GM12801 (cell line): ENCODE measurements around the gene SULT2B1.

Experiments used
- CTCF ChIP-seq: IDR thresholded peaks from one replicate; pipeline ENCODE4 v1.5.1; 2011; ENCODE audit warnings: control low read depth; ENCODE audit not compliant: insufficient read length; ENCODE audit errors: extremely low read depth

The SULT2B1 gene

GRCh38 chr19:48587387-48587786 is 35.4 kb downstream of the SULT2B1 start:
- no peak for TF ChIP-seq CTCF

- peak; percentile 37 for TF ChIP-seq CTCF
Measured at GRCh38 chr19:48588670-48589401, 36.9 kb downstream of the SULT2B1 start.

GRCh38 chr19:48591021-48591420 is 39.0 kb downstream of the SULT2B1 start:
- no peak for TF ChIP-seq CTCF

GRCh38 chr19:48595171-48595570 is 43.2 kb downstream of the SULT2B1 start:
- TF ChIP-seq CTCF: no peak

- no peak for TF ChIP-seq CTCF
Measured at GRCh38 chr19:48595833-48596232, 43.9 kb downstream of the SULT2B1 start.

GRCh38 chr19:48596237-48596636 is 44.3 kb downstream of the SULT2B1 start:
- no peak for TF ChIP-seq CTCF

- no peak for TF ChIP-seq CTCF
Measured at GRCh38 chr19:48596679-48597465, 44.9 kb downstream of the SULT2B1 start.
